Urinary bladder (tissue), 4 donors: ENCODE measurements around the gene SLC12A5. TPM values are rescaled to one million over a fixed set of nuclear protein-coding genes. Genes with fewer than 3 reads are reported as not detected.
"Not testable (repeated sequence)": the region's sequence is repeated elsewhere in the genome, so short reads cannot be mapped to it uniquely, and the experiment has no call there.

Experiments
- DNase-seq: peaks from one replicate; pipeline ENCODE4 v3.0.0-alpha.2; 2015; ENCODE audit errors: extremely low spot score
- H3K27ac ChIP-seq: one replicate; pipeline ENCODE4 v1.5.1; 2013; ENCODE audit warnings: low read depth, mild to moderate bottlenecking, moderate library complexity
- H3K36me3 ChIP-seq: one replicate; pipeline ENCODE4 v1.6.1; 2013; ENCODE audit warnings: mild to moderate bottlenecking, moderate library complexity; ENCODE audit not compliant: insufficient read depth
- H3K4me1 ChIP-seq: one replicate; pipeline ENCODE4 v1.6.1; 2013; ENCODE audit warnings: mild to moderate bottlenecking, moderate library complexity; ENCODE audit not compliant: insufficient read depth
- H3K4me3 ChIP-seq: one replicate; pipeline ENCODE4 v1.5.1; 2013; ENCODE audit warnings: low read depth, low read length
- WGBS: extraction: QIAGEN DNeasy Blood & Tissue Kit; methylation state at CpG from one replicate; pipeline ENCODE4 v1.1.7; 2013; 5-methylcytosine and 5-hydroxymethylcytosine counted together
- polyA plus RNA-seq: library from polyadenylated mRNA; stranded (reverse); fragments of 200-250 nt; gene quantifications from one replicate; pipeline ENCODE4 v1.2.3, GENCODE V29; 2013
- total RNA-seq: library from RNA; depleted of rRNA; stranded (reverse); fragments of >200 nt; gene quantifications from one replicate; pipeline ENCODE4 v1.2.3, GENCODE V29; 2014
- donor health status: healthy with polysubstance abuse.
- donor health status: healthy.

Gene SLC12A5
- 0.69 TPM for total RNA-seq
- 1.5 TPM for polyA plus RNA-seq

DNA sequence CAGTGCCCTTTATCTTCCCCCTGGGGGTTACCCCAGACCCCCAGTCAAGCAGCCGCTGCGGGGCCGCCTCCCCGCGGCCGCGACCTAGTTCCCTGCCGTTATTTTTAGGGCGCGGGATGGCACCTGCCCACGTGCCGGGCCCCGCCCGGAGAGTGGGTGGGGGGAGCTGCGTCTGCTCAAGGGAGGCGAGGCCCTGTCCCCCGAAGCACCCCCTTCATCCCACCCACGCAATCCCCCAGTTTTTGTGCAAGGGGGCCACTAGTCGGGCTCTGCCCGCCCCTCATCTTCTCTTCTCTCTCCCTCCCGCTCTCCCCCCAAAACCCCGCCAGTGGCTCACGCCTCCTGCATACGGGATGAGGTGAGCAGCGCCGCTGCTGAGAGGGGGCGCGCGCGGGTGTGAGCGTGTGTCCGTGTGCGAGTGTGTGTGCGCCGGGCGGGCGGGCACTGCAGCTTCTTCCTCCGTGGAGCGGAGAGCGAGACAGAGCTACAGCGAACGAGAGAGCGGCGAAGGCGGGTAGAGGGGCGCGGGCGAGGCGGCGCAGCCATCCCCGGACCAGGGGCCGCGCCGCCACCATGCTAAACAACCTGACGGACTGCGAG lies at the start of gene SLC12A5:
TSS of gene SLC12A5 (plus strand) at position 444 of the 600 bp plus-strand sequence. CDS start at position 574, 130 bp downstream.
- DNase-seq: no peak
- WGBS: 16% methylated on average over 56 of the region's 56 CpGs
- Histone ChIP-seq H3K36me3 (no peaks in the 10 kb centered on the region), H3K4me3 (no peak within 1 kb of the TSS), H3K4me1 (no peaks in the 10 kb centered on the region), H3K27ac (no peak within 1 kb of the TSS)

DNA sequence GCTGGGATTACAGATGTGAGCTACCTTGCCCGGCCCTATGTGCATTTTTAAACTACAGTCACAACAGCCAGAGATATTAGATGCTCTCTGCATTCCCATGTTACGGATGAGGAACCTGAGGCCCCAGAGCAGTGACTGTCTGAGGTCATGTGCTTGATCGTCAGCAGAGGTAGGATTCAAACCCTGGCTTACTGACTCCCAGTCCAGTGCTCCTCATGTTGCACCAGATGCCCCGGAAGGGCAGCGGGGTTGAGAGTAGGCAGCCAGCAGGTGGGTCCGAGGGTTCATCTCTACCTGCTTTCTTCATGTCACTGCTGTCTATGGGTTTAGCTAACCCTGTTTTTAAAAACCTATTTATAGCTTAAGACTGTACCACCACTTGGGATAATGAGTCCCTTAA lies 47.8 kb upstream of the SLC12A5 start:
- Histone ChIP-seq H3K36me3 (no peaks in the 10 kb centered on the region), H3K27ac (no peak overlapping the region), H3K4me1 (no peaks in the 10 kb centered on the region), H3K4me3 (no peak overlapping the region)
- no peak for DNase-seq
- 91% methylated on average over 6 of the region's 6 CpGs for WGBS

DNA sequence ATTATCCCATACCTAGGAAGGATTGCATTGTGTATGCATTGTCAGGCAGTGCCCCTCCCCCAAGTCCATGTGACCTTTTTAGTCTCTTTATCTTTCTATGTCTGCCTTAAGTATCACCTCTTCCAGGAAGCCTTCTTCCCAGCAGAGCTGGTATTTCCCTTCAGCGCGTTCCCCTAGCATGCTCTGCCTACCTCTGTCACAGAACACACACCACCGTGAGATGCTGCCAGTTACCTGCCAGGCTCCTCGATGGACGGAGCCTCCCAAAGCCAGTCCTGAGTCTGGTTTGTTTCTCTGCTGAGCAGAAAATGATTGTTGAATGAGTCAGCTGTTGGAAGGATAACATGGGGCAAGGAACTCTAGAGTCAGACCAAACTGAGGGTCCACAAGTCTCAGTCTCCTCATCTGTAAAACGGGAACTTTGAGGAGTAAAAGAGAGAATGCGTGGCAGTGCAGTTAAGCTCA lies 45.7 kb upstream of the SLC12A5 start:
- Histone ChIP-seq H3K36me3 (no peaks in the 10 kb centered on the region), H3K27ac (no peak overlapping the region), H3K4me1 (no peaks in the 10 kb centered on the region), H3K4me3 (no peak overlapping the region)
- 63% methylated on average over 7 of the region's 7 CpGs for WGBS
- no peak for DNase-seq

DNA sequence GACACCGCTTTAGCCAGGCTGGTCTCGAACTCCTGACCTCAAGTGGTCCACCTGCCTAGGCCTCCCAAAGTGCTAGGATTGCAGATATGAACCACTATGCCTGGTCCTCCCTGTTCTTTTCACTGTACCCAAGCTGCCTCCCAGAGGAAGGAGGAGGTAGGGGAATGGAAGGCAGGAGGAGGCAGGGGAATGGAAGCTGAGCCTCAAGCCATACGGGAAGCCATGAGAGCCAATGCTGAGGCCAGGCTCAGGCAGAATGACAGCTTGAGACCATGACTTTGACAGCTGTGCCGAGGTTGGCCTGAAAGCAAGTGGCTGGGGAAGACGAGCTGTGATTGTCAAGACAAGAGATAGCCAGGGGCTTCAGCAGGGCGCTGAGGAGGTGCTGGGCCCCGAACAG lies 43.4 kb upstream of the SLC12A5 start:
- 67% methylated on average over 7 of the region's 7 CpGs for WGBS
- H3K27ac ChIP-seq: no peak overlapping the region
- no peaks in the 10 kb centered on the region for H3K4me1 ChIP-seq
- H3K36me3 ChIP-seq: no peaks in the 10 kb centered on the region
- DNase-seq: no peak
- H3K4me3 ChIP-seq: no peak overlapping the region

DNA sequence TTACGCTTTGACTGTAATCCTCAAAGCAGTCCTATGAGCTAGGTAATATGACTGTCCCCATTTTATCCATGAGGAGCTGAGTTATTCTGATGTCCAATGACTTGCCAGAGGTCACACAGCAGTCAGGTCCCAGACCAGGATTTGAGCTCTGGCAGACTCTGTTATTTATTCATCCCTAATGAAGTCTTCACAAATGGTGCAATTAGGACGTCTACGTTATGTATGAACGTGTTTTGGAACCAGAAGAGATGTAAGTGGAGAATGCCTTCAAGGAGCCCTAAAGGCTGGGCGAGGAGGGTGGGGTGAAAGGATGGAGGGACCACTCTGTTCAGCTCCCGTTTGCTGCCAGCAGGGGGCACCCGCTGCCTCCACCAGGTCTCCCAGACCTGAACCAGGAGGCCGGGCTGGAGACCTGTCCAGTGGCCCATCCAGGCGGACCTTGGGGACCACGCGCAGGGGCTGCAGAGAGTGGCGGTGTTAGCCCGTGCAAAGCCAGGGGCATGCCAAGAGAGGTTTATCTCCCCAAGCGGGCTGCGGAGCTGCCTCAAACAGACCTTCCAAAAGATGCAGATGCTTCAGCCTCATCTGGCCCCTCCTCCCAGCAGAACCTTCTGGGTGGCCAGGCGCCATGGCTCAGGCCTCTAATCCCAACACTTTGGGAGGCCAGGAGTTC lies 41.8 kb upstream of the SLC12A5 start:
- Histone ChIP-seq H3K36me3 (no peaks in the 10 kb centered on the region), H3K27ac (no peak overlapping the region), H3K4me3 (no peak overlapping the region), H3K4me1 (no peaks in the 10 kb centered on the region)
- 8% methylated on average over 16 of the region's 16 CpGs for WGBS
- no peak for DNase-seq

DNA sequence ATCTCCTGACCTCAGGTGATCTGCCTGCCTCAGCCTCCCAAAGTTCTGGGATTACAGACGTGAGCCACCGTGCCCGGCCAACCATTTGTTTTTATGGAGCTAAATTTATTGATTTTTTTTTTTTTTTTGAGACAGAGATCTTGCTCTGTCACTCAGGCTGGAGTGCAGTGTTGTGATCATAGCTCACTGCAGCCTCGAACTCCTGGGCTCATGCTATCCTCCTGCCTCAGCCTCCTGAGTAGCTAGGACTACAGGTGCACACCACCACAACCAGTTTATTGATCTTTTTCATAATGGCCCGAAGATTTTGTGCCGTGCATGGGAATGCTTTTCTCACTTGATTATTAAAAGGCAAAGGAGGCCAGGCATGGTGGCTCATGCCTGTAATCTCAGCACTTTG lies 40.2 kb upstream of the SLC12A5 start:
- 71% methylated on average over 6 of the region's 6 CpGs for WGBS
- DNase-seq, H3K4me3 ChIP-seq, H3K4me1 ChIP-seq, H3K36me3 ChIP-seq, H3K27ac ChIP-seq: not testable (repeated sequence)

DNA sequence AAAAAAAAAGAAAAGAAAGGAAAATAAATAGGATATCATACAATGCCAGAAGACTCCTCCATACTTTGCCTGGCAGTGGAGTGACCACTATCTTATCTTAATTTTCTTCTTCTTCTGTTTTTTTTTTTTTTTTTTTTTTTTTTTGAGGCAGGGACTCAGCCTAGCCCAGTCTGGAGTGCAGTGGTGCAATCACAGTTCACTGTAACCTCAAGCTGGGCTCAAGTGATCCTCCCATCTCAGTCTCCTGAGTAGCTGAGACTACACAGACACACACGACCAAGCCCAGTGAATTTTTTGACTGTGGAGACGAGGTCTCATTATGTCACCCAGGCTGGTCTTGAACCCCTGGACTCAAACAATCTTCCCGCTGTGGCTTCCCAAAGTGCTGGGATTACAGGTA lies 37.4 kb upstream of the SLC12A5 start:
- no peaks in the 10 kb centered on the region for H3K36me3 ChIP-seq
- H3K27ac ChIP-seq: no peak overlapping the region
- WGBS: 78% methylated on average over 3 of the region's 3 CpGs
- H3K4me3 ChIP-seq: no peak overlapping the region
- no peak for DNase-seq
- no peaks in the 10 kb centered on the region for H3K4me1 ChIP-seq

DNA sequence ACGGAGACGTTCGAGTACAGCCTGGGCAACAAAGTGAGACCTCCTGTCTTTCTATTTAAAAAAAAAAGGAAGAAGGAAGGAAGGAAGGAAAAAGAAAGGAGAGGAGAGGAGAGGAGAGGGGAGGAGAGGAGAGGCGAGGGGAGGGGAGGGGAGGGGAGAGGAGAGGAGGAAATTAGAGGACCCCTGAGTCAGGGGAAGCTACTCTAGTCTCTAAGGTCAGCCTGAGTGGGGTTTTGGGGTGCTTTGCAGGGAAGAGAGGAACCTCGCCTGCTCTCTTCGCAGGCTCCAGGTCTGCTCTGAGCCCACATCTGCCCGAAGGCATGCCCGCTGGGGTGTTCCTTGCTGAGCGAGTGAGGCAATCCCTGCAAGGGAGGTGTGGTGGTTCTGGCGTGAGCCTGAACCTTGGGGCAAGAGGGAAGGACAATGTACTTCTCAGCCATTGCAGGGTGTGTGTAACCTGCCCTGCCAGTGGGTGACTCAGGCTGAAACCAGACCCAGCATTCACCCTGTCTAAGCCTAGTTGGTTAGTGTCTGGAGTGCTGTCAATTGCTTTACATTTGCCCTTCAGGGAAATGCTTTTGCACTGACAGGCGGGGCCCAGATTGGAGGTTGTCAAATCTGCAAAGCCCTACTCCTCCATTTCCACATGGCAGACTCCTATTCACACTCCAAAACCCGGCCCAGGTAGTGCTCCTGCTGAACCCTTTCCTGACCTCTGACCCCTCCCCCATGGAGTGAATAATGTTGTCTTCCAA lies 35.6 kb upstream of the SLC12A5 start:
- WGBS: 67% methylated on average over 12 of the region's 12 CpGs
- H3K27ac ChIP-seq: no peak overlapping the region
- H3K4me3 ChIP-seq: no peak overlapping the region
- no peak for DNase-seq
- H3K4me1 ChIP-seq: no peaks in the 10 kb centered on the region
- H3K36me3 ChIP-seq: no peaks in the 10 kb centered on the region

DNA sequence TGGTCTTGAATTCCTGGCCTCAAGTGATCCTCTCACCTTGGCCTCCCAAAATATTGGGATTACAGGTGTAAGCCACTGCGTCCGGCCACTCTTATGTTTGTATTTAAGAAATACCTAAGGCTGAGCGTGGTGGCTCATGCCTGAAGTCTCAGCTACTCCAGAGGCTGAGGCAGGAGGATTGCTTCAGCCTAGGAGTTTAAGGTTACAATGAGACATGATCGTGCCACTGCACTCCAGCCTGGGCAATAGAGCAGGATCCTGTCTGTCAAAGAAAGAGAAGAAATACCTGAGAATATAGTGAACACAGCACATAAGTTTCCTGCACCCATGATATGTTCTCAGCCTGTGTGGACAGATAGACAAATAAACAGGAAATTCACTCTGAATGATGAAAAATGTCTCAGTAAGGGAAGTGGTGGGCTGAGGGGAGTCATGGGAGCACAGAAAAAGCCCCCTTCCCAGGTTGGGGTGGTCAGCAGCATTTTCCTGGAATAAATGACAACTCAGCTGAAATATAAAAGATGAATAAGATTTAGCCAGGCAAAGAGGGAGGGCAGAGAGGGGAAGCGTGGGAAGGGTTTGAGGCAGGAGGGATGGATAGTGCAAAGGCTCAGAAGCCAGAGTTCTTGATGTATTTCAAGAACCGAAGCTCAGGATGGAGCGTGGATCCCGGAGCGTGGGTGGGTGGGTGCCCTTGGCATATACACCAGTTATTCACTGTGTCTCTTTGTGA lies 34.1 kb upstream of the SLC12A5 start:
- WGBS: 66% methylated on average over 9 of the region's 9 CpGs
- no peak overlapping the region for H3K27ac ChIP-seq
- no peak overlapping the region for H3K4me3 ChIP-seq
- H3K36me3 ChIP-seq: no peaks in the 10 kb centered on the region
- H3K4me1 ChIP-seq: no peaks in the 10 kb centered on the region
- no peak for DNase-seq

DNA sequence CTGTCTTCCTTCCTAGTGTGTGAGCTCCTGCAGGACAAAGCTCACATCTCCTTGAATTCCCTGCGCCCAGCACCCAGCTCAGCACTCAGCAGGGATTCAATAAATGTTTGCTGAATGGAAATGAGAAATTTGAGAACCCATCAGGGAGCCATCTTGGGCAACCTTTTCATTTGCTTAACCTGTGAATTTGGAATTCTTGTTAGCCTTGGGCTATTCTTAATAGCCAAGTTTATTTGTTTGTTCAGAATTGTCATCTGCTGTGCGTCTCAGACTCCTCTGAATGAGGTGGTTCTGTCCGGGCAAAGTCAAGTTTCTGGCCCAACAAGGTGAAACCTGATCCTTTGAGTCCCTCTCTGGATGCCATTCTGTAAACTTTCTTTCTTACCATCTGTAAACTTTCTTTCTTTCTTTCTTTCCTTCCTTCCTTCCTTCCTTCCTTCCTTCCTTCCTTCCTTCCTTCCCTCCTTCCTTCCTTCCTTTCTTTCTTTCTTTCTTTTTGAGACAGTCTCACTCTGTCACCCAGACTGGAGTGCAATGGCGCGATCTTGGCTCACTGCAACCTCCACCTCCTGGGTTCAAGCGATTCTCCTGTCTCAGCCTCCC lies 33.4 kb upstream of the SLC12A5 start:
- DNase-seq, H3K4me3 ChIP-seq, H3K36me3 ChIP-seq, H3K4me1 ChIP-seq, H3K27ac ChIP-seq: not testable (repeated sequence)
- WGBS: 64% methylated on average over 6 of the region's 6 CpGs

DNA sequence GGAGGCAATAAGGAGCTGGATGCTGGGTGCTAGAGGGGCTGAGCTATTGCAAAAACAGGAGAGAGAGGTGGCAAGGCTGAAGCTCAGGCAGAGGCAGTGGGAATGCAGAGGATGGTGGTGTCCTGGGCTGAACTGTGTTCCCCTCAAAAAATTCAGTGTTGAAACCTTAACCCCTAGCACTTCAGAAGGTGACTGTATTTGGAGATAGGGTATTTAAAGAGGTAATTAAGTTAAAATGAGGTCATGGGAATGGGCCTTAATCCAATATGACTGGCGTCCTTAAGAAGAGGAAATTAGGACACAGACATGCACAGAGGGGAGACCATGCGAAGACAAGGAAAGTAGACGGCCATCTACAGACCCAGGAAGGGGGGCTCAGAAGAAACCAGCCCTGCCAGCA lies 31.8 kb upstream of the SLC12A5 start:
- 29% methylated on average over 3 of the region's 3 CpGs for WGBS
- Histone ChIP-seq H3K36me3 (no peaks in the 10 kb centered on the region), H3K4me1 (no peaks in the 10 kb centered on the region), H3K4me3 (no peak overlapping the region), H3K27ac (no peak overlapping the region)
- no peak for DNase-seq

DNA sequence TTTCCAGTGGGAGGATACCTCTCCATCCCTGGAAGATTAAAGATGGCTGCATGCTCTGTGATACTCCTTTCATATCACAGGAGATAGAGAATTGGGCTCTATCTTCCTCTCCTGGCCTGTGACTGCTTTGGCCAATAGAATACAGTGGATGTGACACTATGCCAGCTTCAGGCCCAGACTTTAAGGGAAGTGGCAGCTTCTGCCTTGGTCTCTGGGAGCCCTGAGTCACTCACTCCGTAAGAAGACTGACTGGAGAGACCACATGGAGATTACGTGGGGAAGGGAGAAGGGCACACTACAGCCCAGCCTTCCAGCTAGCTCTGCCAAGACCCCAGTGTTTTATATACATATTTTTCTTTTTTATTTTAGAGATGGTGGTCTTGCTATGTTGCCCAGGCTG lies 30.7 kb upstream of the SLC12A5 start:
- Histone ChIP-seq H3K4me3 (no peak overlapping the region), H3K36me3 (no peaks in the 10 kb centered on the region), H3K4me1 (no peaks in the 10 kb centered on the region), H3K27ac (no peak overlapping the region)
- WGBS: 67% methylated on average over 2 of the region's 2 CpGs
- no peak for DNase-seq

DNA sequence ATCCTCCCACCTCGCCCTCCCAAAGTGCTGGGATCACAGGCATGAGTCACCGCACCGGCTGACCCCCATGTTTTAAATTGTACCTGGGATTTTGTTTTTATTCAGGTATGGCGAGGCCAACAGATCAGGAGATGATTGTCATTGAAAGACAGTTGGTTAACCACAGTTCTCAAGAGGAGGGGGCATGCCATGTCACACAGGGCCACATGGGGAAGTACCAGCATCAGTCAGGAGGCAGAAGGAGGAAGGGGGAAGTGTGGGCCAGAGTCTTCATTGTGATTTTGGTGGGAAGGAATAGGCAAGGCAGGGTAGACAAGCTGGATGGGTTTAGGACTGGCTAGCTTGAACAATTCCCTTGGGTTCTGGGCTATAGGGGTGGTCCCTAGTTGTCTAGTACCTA lies 30.3 kb upstream of the SLC12A5 start:
- no peak overlapping the region for H3K4me3 ChIP-seq
- no peak for DNase-seq
- WGBS: 69% methylated on average over 4 of the region's 4 CpGs
- H3K36me3 ChIP-seq: no peaks in the 10 kb centered on the region
- H3K27ac ChIP-seq: no peak overlapping the region
- no peaks in the 10 kb centered on the region for H3K4me1 ChIP-seq
